GM18499 (cell line): Measurements from ENCODE around the gene RBM20.
"Not testable (repeated sequence)": the region's sequence is repeated elsewhere in the genome, so short reads cannot be mapped to it uniquely, and the experiment has no call there.

Source experiments
- ATAC-seq: cut with Tn5 transposase; IDR thresholded peaks from one replicate; pipeline ENCODE4 v1.9.1; 2021; ENCODE audit warnings: moderate number of reproducible peaks; ENCODE audit not compliant: insufficient read depth, unreplicated experiment

Gene RBM20

DNA sequence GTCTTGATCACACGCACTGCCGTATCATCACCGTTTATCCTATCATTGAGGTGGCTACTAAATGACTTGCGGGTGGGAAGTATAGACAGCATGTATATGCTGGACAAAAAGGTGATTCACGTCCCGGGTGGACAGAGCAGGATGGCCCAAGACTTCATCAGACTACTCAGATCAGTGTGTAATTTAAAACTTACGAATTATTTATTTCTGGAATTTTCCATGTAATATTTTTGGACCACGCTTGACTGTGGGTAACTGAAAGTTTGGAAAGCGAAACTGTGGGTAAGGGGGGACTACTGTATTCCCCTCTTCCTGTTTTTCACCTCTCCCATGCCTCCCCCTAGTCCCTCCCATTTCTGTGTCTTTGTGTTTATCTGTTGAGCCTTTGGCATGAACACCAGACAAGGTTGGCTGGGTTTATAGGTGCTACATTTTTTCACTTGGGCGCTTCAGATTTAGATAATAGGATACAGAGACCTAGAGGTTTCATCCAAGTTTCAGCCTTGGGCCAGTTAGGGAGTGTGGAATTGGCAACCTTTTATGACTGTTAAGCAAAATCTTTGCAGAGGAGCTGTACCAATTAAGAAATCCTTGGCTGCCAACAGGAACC lies 55.8 kb downstream of the RBM20 start:
- ATAC-seq: no peak

DNA sequence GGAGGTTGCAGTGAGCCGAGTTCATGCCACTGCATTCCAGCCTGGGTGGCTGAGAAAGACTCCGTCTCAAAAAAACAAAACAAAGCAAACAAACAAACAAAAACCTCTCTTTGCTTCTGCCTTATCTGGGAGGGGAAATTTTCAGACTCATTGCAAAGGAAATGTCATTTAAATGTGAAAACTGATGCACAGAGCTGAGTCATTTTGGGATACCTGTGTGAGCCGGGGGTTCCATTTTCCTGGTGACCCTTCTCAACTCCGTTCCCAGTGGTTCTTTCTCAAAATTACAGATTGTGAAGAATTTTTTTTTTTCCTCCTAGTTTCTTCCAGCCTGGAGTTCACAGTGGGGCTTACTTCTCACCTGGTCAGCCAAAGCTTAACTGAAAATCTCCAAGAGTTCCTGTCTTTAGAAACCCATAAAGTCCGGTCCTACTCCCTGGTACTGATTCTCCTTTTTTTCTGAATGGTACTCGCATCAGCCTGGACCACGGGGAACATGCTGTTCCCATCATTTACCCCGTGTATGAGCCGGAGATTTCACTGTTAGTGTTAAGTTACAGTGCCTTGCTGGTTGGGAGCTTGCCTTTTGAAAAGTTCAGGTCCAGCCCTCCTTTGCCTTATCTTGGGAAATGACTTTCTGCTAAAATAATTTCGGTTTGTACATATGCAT lies 56.9 kb downstream of the RBM20 start:
- ATAC-seq: no peak

DNA sequence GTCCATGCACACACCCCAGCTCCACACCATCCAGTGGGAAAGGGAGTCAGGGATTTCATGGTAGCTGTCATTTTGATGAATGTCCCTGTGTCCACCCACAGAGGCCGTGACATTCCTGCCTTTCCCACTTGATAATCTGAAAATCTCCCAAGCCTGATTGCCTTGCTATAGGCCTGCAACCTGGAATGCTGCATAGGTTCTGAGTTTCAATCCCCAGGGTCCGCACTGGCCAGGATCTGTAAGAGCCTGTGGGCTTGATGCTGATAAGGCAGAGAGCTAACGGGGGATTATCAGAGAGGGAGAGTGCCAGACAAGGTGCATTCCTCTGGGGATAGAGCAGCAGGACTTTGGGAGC lies 57.5 kb downstream of the RBM20 start:
- ATAC-seq: no peak

DNA sequence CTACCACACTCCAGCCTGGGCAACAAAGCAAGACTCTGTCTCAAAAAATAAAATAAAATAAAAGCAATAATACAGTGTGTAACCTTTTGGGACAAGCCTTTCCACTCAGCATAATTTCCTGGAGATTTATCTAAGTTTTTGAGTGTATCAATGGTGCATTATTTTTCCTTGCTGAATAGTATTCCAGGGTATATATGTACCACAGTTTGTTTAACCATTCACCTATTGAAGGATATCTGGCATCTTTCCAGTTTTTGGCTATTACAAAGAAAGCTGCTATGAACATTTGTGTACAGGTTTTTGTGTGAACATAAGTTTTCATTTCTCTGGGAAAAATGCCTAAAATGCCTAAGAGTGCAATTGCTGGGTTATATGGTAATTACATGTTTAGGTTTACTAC lies 59.9 kb downstream of the RBM20 start:
- ATAC-seq: no peak

DNA sequence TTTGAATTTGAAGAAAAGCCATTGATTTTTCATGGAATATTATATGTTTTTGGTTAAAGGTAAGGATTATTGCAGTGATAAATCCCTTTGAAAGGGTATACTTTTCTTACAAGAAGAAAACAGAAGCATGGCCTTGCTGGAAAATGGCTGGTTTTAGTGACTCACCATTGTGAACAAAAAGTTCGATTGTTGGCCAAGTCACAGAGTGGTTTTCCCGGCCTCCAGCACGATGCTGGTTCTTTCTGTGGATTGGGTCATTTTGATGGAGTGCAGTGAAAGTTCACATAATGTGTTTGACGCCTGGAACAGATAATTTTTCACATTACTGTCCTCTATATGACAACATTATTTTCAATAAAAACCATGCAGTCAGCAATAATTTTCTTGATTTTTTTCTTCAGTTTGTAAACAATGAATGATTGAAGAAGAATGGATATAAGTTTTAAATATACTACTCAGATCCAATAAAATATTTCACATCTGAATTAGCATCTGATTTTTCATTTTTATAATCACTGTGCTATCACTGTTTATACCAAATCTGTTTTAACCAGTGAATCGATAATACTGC lies 60.9 kb downstream of the RBM20 start:
- ATAC-seq: no peak

DNA sequence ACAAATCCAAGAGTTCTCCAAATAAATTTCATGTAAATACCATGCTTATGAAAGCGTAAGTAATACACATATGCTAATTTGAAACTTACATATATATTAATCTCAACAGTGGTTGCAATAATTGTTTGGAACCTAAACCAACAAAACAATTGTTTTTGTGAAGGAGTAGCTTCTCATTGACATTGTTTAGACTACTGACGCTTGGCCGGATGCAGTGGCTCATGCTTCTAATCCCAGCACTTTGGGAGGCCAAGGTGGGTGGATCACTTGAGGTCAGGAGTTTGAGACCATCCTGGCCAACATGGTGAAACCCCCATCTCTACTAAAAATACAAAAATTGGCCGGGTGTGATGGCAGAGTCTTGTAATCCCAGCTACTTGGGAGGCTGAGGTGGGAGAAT lies 61.5 kb downstream of the RBM20 start:
- ATAC-seq: not testable (repeated sequence)

DNA sequence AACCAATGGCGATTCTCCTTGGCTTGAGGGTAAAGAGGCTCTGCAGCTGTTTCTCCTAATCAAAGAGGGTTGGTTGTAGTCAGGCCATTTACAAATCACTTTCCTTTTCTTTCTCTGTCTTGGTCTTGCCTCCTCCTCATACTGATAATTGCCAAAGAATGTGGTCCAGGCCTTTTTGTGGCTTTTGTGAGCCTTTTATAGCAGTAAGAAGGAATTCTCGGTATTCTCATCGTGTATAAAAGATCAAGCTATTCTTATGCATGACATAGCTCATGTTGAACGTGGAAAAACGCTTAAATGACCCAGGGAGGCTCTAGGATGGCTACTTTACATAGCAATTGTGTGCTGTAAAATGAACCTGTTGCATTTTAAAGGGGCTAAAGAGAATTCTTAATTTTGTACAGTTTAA lies 62.6 kb downstream of the RBM20 start:
- ATAC-seq: no peak

DNA sequence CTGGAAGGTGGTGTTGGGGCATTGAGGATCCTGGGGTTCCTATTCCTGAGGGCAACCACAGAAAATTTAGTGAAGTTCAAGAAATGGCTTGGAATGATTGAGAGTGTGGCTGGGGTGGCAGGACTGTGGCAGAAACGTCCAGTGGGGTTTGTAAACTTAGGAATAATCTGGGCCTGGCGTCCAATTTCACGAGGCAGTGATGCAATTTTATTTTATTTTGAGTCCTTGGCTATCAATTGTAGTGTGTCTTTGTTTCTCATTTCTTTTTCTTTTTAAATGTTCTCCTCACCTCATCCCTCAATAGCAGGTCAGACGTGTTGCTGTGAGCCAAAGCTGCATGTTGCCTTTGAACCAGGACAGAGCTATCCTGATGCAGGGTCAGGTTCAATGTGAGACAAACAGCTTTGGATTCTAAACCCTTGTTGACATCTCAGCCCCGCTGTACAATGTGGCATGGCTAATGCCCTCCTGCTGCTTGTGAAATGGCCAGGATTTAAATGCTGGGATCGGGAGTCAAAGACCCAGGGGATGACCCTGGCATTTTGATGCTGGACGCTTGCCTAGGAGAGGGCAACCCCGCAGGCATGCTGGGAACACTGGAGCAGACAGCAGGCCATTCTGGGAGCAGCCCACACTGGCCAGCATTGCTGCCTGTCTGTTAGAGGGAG lies 64.8 kb downstream of the RBM20 start:
- no peak for ATAC-seq

DNA sequence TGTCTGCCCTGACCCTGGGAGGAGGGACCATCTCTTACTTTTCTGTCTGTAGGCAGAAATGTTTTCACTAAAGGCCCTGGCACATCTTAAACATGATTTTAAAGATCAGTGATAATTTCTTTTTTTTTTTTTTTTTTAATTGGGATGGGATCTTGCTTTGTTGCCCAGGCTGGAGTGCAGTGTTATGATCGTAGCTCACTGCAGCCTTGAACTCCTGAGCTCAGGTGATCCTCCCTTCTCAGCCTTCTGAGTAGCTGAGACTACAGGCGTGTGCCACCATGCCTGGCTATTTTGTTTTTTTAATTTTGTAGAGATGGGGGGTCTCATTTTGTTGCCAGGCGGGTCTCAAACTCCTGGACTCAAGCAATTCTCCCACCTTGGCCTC lies 65.3 kb downstream of the RBM20 start:
- no peak for ATAC-seq

DNA sequence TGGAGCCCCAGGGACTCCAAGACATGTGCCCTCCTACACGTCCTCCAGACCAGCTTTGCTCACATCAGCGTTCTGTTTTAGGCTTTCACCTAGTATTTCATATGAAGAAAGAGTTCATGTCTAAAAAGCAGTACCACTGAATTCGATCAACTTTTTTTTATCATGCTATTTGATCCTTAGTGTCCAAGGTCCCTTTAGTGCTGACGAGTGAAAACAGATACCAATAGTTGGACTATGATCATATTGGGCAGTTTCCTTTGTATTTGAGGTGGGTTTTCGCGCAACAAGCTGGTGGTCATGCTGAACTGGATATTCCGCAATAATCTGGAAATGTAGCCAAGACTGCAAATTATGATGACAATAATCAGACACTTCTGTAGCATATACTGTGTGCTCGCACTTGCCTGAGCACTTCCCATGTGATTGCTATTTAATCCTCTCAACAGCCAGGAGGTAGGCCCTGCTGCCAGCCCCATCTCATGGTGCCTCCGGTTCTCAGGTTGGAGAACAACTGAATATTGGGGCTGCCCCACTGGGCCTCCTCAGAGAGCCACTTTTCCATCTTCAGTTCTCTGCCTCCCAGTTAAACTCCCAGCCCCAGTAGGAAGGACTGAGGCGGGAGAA lies 65.9 kb downstream of the RBM20 start:
- no peak for ATAC-seq

DNA sequence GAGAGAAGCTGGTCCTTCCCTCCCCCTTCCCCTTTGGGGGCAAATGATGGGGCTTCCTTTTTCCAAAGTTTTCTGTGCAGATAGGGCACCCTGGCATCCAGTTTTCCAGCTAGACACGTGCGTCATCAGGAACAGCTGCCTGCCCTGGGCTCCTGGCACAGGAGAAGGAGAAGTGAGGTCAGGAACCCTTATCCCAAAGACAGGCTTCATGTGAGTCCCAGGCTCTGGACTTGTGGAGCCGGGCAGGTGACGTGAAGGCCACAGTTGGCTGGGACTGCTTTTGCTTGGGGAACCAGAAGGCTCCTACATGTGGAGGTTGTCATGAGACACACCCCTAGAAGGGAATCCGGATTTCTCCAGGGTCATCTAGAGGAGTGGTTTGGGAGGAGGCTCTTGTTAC lies 66.5 kb downstream of the RBM20 start:
- no peak for ATAC-seq

DNA sequence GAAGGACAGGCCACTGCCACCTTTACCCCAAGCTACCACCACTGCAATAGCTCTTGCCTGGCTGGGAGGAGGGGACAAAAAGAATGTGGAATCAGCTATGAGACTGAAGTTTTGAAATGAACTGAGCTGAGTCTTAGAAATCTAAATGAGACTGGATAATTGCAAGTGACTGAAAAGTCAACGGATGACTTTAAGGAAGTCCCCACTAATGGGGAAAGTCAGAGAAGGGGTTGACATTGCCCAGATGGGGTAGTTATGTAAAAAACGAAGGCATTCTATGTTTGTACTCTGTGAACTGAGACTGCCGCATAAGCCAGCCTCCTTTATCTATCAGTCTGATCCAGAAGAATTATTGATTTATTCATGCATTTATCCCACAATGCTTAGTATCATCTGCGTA lies 67.2 kb downstream of the RBM20 start:
- no peak for ATAC-seq

DNA sequence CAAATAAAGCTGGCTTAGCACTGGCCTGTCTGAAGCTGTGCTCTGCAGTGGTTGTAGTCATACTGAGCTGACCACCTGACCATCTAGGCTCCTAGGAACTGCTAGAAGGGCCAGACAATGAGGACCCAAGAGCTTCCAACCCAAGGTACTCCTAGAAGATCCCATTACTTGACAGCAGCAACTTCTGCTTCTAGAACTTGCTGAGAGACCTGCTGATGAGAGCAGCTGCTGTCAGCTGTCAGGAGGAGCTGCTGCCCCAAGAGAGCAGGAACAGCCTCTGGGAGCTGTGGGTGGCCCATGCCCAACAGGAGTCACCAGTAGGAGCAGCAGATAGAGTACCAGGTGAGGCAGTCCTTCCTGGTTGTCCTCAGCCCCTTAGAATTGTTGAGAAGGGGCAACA lies 70.2 kb downstream of the RBM20 start:
- ATAC-seq: no peak

DNA sequence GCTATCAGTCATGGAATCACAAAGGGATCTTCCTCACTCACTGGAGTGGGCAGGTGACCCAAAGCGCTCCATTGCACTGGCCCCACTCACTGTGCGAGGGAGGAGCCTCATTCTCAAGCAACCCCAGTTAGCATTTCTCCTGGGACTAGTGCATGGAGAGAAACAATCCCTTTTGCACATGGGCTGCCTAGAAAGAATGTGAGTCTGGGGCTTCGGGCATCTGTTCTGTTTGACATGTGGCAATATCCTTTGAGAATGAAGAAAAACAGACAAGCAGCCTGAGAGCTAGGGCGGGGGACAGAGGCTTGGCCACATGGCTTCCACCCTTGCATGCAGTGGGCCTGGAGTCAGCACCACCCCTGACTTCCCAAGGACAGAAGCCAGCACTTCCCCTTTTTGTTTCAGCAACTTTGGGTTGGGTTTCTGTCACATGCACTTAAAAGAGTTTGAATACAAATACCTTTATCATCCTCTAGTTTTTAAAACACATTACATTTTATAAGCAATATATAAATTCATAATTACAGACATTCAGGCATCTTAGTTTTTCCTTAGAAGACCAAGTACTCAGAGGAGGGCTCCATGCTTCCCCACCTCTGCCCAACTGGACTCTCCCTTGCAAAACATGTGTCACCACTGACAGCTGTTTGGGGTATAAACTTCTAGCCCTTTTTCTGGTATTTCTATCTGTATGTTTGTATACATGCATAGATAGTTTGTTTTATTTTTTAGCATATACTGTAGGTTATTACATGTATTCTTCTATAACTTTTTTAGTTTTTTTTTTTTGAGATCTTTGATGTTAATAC lies 73.8 kb downstream of the RBM20 start:
- no peak for ATAC-seq

DNA sequence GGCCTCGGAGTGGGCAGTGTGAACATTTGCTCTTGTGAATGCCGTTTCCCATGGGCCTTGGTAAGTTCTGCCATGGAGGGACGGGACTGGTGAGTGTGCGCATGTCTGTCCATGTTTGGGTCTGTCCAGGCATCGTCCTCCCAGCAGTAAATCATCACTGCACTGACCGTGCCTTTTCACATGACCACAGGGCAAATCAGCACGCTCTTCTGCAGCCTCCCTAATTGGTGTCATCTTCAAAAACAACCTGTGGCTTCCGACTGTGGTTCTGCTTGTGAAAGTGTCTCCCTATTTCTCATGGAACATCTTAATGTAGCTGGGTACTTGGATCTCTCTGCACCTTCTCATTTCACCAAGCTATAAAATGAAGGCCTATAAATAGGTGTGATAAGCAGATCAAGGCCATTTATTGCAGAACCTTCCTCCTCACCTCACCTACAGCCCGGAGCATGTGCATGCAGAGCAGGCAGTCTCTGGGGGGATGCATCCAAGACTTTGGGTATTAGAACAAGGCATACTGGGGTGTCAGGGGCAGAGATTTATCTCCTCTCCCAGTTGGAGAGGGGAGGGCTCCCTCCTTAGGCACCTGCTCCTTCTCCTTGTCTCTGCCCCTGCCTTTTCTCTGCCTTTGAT lies 77.4 kb downstream of the RBM20 start:
- ATAC-seq: no peak

DNA sequence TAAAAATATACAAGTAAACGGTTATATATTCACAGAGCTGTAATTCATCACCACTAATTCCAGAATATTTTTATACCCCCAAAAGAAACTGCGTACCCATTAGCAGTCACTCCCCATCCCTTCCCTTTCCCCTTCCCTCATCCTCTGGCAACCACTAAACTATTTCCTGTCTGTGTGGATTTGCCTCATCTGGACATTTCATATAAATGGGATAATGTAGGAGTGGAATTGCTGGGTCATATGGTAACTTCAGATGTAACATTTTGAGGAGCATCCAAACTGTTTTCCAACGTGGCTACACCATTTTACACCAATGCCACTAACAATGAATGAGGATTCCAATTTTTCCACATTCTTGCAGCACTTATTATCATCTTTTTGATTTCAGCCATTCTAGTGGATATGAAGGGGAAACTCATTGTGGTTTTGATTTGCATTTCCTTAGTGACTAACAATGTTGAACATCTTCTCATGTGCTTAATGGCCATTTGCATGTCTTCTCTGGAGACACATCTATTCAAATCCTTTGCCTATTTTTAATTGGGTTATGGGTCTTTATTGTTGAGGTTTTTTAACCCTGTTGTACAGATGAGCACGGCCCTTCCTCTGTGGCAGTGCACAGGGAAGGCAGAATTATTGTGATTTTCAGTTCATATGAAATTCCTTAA lies 79.2 kb downstream of the RBM20 start:
- no peak for ATAC-seq

DNA sequence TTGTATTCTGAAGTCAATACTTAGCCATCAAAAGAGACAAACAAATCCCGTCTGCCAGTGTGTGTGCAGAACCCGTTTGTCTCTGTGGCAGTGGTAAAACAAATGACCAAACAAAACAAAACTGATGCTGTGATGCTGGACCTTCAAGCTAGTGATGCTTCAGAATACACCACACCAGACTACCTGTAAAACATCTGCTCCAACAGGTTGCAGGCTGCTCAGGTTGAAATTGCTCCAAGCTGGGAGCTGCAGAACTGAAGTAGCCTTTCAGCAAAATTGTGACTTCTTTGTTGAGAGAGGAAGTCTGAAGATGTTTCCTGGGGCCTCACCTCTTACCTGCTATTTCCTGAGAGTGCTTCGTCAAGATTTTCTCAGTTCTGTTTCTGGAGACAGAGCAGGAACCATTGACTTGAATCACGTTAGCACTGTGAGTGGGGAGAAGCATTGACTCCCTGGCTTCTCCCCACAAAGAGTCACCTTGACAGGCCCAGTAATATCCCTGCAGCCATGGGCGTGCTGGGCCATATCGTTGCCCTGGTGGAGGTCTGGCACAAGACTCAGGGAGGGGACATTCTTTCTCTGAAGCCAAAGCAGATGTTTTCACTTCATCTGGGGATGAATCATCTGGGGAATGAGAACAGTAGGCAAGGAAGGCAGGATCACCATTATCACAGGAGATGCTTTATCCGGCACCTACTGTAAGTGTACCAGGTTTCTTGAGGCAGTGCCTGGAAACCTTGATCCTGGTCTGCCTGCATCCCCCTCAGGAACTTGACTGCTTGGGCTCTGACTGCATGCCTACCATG lies 80.2 kb downstream of the RBM20 start:
- ATAC-seq: peak; percentile 65

DNA sequence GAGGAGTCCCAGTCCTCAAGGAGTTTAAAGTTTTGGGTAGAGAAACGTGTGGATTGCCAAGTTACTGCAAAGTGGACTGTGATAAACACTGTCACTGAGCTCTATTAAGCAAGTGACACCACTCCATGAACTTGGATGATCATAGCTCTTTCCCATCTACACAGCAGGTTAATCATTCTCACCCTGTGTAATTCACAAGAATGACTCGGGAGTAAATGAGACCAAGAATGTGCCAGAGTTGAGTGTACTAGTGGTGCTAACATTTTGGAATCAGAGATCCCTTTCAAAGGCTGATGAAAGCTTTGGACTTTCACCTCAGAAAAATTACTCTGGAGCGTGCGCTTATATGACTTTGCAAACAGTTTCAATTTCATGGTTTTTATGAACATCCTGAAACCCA lies 80.8 kb downstream of the RBM20 start:
- no peak for ATAC-seq
